SK-N-SH (cell line): ENCODE measurements around the gene DIPK2B. TPM values are rescaled to one million over a fixed set of nuclear protein-coding genes. Genes with fewer than 3 reads are reported as not detected.

Experiments used
- CTCF ChIA-PET: fragments of 300-600, 350-600 bp; formaldehyde crosslinking; extraction: SDS; loops from one replicate; lab custom pipeline; 2021; lab: Yijun Ruan, JAX
- POLR2A ChIA-PET: fragments of 350-600 bp; sonication (Branson Sonifier 250); formaldehyde crosslinking; extraction: SDS; loops from one replicate; lab custom pipeline; 2020; ENCODE audit warnings: antibody characterized with exemption, inconsistent platforms; lab: Yijun Ruan, JAX
- DNase-seq: peaks from one replicate; pipeline ENCODE4 v3.0.0; 2012
- H2AFZ ChIP-seq: fragments of 200-600 bp; sonication (generic); 2 replicates; pipeline ENCODE4 v1.8.1; 2016; ENCODE audit warnings: antibody characterized with exemption, mild to moderate bottlenecking, low read depth
- H3F3A ChIP-seq: fragments of 200-600 bp; sonication (generic); replicated peaks from 2 replicates; pipeline ENCODE3; 2016; ENCODE audit warnings: antibody characterized with exemption, mild to moderate bottlenecking; ENCODE audit not compliant: insufficient read depth
- H3K27ac ChIP-seq, 2 experiments: fragments of 200-500 bp in 1 of 2; fragments of 200-600 bp in 1 of 2; sonication (Bioruptor generic) in 1 of 2; sonication (generic), shearing (Covaris generic) in 1 of 2; 2 replicates each; pipeline versions ENCODE4 v1.5.1 to v1.6.1; 2014 to 2016; ENCODE audit warnings: low read depth in 2 of 2, inconsistent platforms in 1 of 2, low read length in 1 of 2, mild to moderate bottlenecking in 1 of 2, mixed read lengths in 1 of 2
- H3K27me3 ChIP-seq: fragments of 200-600 bp; sonication (generic), shearing (Covaris generic); 2 replicates; pipeline ENCODE4 v1.6.1; 2016; ENCODE audit warnings: mixed run types; ENCODE audit not compliant: insufficient read depth
- H3K36me3 ChIP-seq, 2 experiments: fragments of 200-500 bp in 1 of 2; fragments of 200-600 bp in 1 of 2; sonication (Bioruptor generic) in 1 of 2; sonication (generic) in 1 of 2; replicated peaks in 1 of 2; 2 replicates each; pipeline versions ENCODE3 to v1.5.1; 2014 to 2016; ENCODE audit warnings: low read length in 1 of 2, mild to moderate bottlenecking in 1 of 2; ENCODE audit not compliant: insufficient read depth in 2 of 2, control insufficient read depth in 1 of 2
- H3K4me1 ChIP-seq, 2 experiments: fragments of 200-500 bp in 1 of 2; fragments of 200-600 bp in 1 of 2; sonication (Bioruptor generic) in 1 of 2; sonication (generic), shearing (Covaris generic) in 1 of 2; 2 replicates each; pipeline versions ENCODE4 v1.5.1 to v1.6.1; 2014 to 2016; ENCODE audit warnings: low read depth in 1 of 2, low read length in 1 of 2, mixed run types in 1 of 2; ENCODE audit not compliant: insufficient read depth in 2 of 2, control insufficient read depth in 1 of 2
- H3K4me2 ChIP-seq: fragments of 200-600 bp; sonication (generic), shearing (Covaris generic); 2 replicates; pipeline ENCODE4 v1.6.1; 2017; ENCODE audit warnings: mixed run types
- H3K4me3 ChIP-seq, 2 experiments: fragments of 200-500 bp in 1 of 2; fragments of 200-600 bp in 1 of 2; sonication (Bioruptor generic) in 1 of 2; sonication (generic), shearing (Covaris generic) in 1 of 2; 2 replicates each; pipeline versions ENCODE4 v1.5.1 to v1.8.1; 2014 to 2016; ENCODE audit warnings: low read depth in 2 of 2, inconsistent platforms in 1 of 2, low read length in 1 of 2, mild to moderate bottlenecking in 1 of 2, mixed read lengths in 1 of 2, moderate library complexity in 1 of 2
- H3K79me2 ChIP-seq: fragments of 200-600 bp; sonication (generic); 2 replicates; pipeline ENCODE4 v1.8.1; 2017; ENCODE audit warnings: mild to moderate bottlenecking; ENCODE audit not compliant: insufficient read depth
- H3K9ac ChIP-seq: fragments of 200-600 bp; sonication (generic); 2 replicates; pipeline ENCODE4 v1.6.1; 2017; ENCODE audit warnings: mixed run types
- H3K9me2 ChIP-seq: fragments of 200-600 bp; sonication (generic); 2 replicates; pipeline ENCODE4 v1.6.1; 2017; ENCODE audit warnings: mixed run types
- H3K9me3 ChIP-seq: fragments of 200-600 bp; sonication (generic); 2 replicates; pipeline ENCODE4 v1.6.1; 2017; ENCODE audit warnings: mixed run types, mild to moderate bottlenecking, moderate library complexity
- H4K20me1 ChIP-seq: fragments of 200-600 bp; sonication (generic); 2 replicates; pipeline ENCODE4 v1.6.1; 2017; ENCODE audit warnings: mild to moderate bottlenecking, mixed run types; ENCODE audit not compliant: insufficient read depth
- ELF1 ChIP-seq: IDR thresholded peaks from 2 replicates; pipeline ENCODE4 v1.4.0; 2012
- FOXJ3 ChIP-seq: sonication (generic); formaldehyde crosslinking; IDR thresholded peaks from 2 replicates; pipeline ENCODE4 v1.5.1; 2020; ENCODE audit warnings: mild to moderate bottlenecking, missing genetic modification reagents
- FOXM1 ChIP-seq: IDR thresholded peaks from 2 replicates; pipeline ENCODE4 v1.4.0; 2012; ENCODE audit warnings: low read depth, mild to moderate bottlenecking
- GABPA ChIP-seq: IDR thresholded peaks from 2 replicates; pipeline ENCODE4 v1.4.0; 2012; ENCODE audit warnings: low read depth, mild to moderate bottlenecking
- JUND ChIP-seq: IDR thresholded peaks from 2 replicates; pipeline ENCODE4 v1.4.0; 2012
- MEF2A ChIP-seq: IDR thresholded peaks from 2 replicates; pipeline ENCODE4 v1.4.0; 2012; ENCODE audit warnings: low read depth, borderline replicate concordance
- RAD21 ChIP-seq: IDR thresholded peaks from 2 replicates; pipeline ENCODE4 v1.6.1; 2012; ENCODE audit warnings: mild to moderate bottlenecking, low read length
- SIN3A ChIP-seq: IDR thresholded peaks from 2 replicates; pipeline ENCODE4 v1.6.1; 2012; ENCODE audit warnings: low read depth, mild to moderate bottlenecking, low read length, moderate library complexity, borderline replicate concordance
- SMC3 ChIP-seq: IDR thresholded peaks from 2 replicates; pipeline ENCODE4 v1.6.1; 2012; ENCODE audit warnings: low read depth, low read length, improper control_type of control experiment
- TCF12 ChIP-seq: IDR thresholded peaks from 2 replicates; pipeline ENCODE4 v1.4.0; 2012
- TEAD4 ChIP-seq: IDR thresholded peaks from 2 replicates; pipeline ENCODE4 v1.4.0; 2012; ENCODE audit warnings: mild to moderate bottlenecking, borderline replicate concordance; ENCODE audit not compliant: insufficient read depth
- YY1 ChIP-seq: IDR thresholded peaks from 2 replicates; pipeline ENCODE4 v1.4.0; 2012; ENCODE audit warnings: low read depth, mild to moderate bottlenecking
- WGBS: methylation state at CpG from one replicate; pipeline ENCODE4 v1.1.6; 2017; ENCODE audit warnings: low lambda C conversion rate; 5-methylcytosine and 5-hydroxymethylcytosine counted together
- polyA plus RNA-seq, 3 experiments: library from polyadenylated mRNA; depleted of rRNA; stranded (reverse); fragments of >200 nt; gene quantifications; 2 replicates each; pipeline ENCODE4 v1.2.3, GENCODE V29; 2012
- TF ChIP-seq, protein P1 (sequence below): fragments of 200-600 bp; sonication (generic); IDR thresholded peaks from 2 replicates; pipeline ENCODE4 v1.6.1; 2017; ENCODE audit warnings: antibody characterized with exemption, mild to moderate bottlenecking, moderate library complexity
- TF ChIP-seq, protein P2 (sequence below): IDR thresholded peaks from 2 replicates; pipeline ENCODE4 v1.4.0; 2012; ENCODE audit warnings: low read depth
- TF ChIP-seq, protein P3 (sequence below): IDR thresholded peaks from 2 replicates; pipeline ENCODE4 v1.4.0; 2012; ENCODE audit warnings: low read depth, borderline replicate concordance

The DIPK2B gene
- polyA plus RNA-seq, 1 of the 3 experiments (the other 2 are of a cell fraction): 0.02 TPM

DNA sequence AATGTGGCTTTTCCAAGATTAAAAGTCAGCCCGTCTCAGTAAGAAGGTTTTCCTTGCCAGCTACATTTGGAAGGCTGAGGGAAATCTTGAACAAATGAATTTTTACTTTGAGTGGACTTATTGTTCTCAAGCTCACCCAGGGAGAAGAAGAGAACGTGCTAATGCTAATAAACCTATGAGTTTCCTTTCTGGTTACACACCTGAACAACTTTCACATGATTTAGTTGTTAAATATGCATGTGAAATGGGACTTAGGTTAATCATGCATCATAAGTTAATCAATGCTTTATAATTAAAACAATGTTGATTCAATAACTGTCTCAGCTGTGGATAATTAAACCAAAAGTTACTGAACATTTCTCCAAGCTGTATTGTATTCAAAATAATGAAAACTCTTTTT is 33.9 kb downstream of the DIPK2B start:
- no peaks in the 10 kb centered on the region for H3K9me3 ChIP-seq
- no peak overlapping the region for H3K9ac ChIP-seq
- H3F3A ChIP-seq: no peaks in the 10 kb centered on the region
- H4K20me1 ChIP-seq: no peaks in the 10 kb centered on the region
- ChIA-PET CTCF (interaction anchor here (0.9 to 2.7 kb wide), 2 partner anchors 11 to 21 kb away, joined by 3 to 8 read pairs; no protein-coding TSS in a partner anchor), POLR2A (no interaction called here)
- peaks cover 0 to 3% of the 10 kb centered on the region in 2 experiments; a peak in 1 of 4 replicates for H3K4me1 ChIP-seq
- TF ChIP-seq JUND: no peak
- no peak for TF ChIP-seq FOXJ3 (CRISPR knock-in tag)
- no peak for TF ChIP-seq SMC3
- TF ChIP-seq RAD21: no peak
- H2AFZ ChIP-seq: no peak overlapping the region
- no peak overlapping the region for H3K4me2 ChIP-seq
- peaks cover 6% of the 10 kb centered on the region; the same call in 1 of the 2 replicates for H3K27me3 ChIP-seq
- H3K79me2 ChIP-seq: no peaks in the 10 kb centered on the region
- H3K27ac ChIP-seq: no peak overlapping the region
- WGBS: 39% methylated on average over 2 of the region's 2 CpGs
- DNase-seq: no peak
- no peaks in the 10 kb centered on the region for H3K9me2 ChIP-seq
- H3K36me3 ChIP-seq: no peaks in the 10 kb centered on the region
- no peak overlapping the region for H3K4me3 ChIP-seq

DNA sequence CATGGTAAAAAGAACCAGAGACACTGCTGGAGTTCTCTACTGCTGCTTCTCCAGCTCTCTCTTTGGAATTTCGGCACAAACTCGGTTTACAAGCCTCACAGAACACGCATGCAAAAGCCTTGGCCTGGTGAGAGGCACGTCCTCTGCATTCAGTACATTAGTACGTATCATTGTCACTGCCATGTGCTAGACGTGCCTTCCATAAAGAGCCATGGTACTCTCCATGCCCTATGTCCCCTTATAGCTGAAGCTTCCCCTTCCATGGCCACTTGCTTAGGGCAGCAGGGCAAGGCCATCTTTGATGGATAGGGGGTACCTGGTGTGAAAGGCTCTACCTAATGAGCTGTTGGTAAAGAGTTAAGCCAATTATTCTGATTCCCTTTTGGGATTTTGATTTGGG is 35.0 kb downstream of the DIPK2B start:
- Histone ChIP-seq H3K4me3 (no peak overlapping the region), H3K4me2 (no peak overlapping the region), H2AFZ (no peak overlapping the region), H3K9ac (no peak overlapping the region), H3K79me2 (no peaks in the 10 kb centered on the region), H3K9me2 (no peaks in the 10 kb centered on the region), H3K4me1 (peaks cover 0 to 3% of the 10 kb centered on the region in 2 experiments; a peak in 1 of 4 replicates), H3F3A (no peaks in the 10 kb centered on the region), H3K27ac (no peak overlapping the region), H3K9me3 (no peaks in the 10 kb centered on the region), H3K36me3 (no peaks in the 10 kb centered on the region), H3K27me3 (no peaks in the 10 kb centered on the region; the same call in 1 of the 2 replicates), H4K20me1 (no peaks in the 10 kb centered on the region)
- no peak for TF ChIP-seq JUND
- no peak for TF ChIP-seq SMC3
- no peak for TF ChIP-seq SIN3A
- TF ChIP-seq TCF12: no peak
- no peak for TF ChIP-seq FOXJ3 (CRISPR knock-in tag)
- no peak for TF ChIP-seq YY1
- TF ChIP-seq, protein P1, sequence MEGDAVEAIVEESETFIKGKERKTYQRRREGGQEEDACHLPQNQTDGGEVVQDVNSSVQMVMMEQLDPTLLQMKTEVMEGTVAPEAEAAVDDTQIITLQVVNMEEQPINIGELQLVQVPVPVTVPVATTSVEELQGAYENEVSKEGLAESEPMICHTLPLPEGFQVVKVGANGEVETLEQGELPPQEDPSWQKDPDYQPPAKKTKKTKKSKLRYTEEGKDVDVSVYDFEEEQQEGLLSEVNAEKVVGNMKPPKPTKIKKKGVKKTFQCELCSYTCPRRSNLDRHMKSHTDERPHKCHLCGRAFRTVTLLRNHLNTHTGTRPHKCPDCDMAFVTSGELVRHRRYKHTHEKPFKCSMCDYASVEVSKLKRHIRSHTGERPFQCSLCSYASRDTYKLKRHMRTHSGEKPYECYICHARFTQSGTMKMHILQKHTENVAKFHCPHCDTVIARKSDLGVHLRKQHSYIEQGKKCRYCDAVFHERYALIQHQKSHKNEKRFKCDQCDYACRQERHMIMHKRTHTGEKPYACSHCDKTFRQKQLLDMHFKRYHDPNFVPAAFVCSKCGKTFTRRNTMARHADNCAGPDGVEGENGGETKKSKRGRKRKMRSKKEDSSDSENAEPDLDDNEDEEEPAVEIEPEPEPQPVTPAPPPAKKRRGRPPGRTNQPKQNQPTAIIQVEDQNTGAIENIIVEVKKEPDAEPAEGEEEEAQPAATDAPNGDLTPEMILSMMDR: no peak
- TF ChIP-seq, protein P2, sequence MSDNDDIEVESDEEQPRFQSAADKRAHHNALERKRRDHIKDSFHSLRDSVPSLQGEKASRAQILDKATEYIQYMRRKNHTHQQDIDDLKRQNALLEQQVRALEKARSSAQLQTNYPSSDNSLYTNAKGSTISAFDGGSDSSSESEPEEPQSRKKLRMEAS: no peak
- POLR2A ChIA-PET: no interaction called here
- WGBS: 25% methylated on average over 6 of the region's 6 CpGs
- CTCF ChIA-PET: no interaction called here
- no peak for DNase-seq

DNA sequence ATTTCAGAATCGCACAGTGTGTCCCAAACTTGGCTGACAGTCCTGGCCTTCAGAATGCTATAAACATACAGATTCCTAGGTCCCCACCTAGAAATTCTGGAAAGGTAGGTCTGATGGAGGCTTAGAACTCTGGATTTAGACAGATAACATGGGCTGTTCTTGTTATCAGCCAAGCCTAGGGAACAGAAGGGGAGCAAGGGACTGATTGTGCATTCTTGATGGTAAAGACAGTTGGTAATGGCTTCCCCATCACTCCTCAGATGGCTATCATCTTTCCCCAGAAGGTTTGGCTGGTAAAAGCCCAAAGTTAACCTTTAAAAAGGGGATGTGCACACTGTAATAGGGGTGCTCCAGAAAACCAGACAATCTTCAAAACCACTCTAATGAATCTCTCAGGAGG is 35.7 kb downstream of the DIPK2B start:
- no peaks in the 10 kb centered on the region; the same call in 1 of the 2 replicates for H3K27me3 ChIP-seq
- no peaks in the 10 kb centered on the region for H3F3A ChIP-seq
- H4K20me1 ChIP-seq: no peaks in the 10 kb centered on the region
- no peaks in the 10 kb centered on the region for H3K36me3 ChIP-seq
- H3K9ac ChIP-seq: no peak overlapping the region
- H3K4me1 ChIP-seq: peaks cover 0 to 3% of the 10 kb centered on the region in 2 experiments; a peak in 1 of 4 replicates
- no peak overlapping the region for H3K27ac ChIP-seq
- H3K9me2 ChIP-seq: no peaks in the 10 kb centered on the region
- H3K79me2 ChIP-seq: no peaks in the 10 kb centered on the region
- 83% methylated on average over 1 of the region's 1 CpG for WGBS
- no peak overlapping the region for H3K4me3 ChIP-seq
- H3K4me2 ChIP-seq: no peak overlapping the region
- no peak overlapping the region for H2AFZ ChIP-seq
- no peaks in the 10 kb centered on the region for H3K9me3 ChIP-seq
- no peak for DNase-seq
- CTCF ChIA-PET: interaction anchor here (1.2 to 2.7 kb wide), 2 partner anchors 13 to 22 kb away, joined by 3 to 12 read pairs; no protein-coding TSS in a partner anchor
- POLR2A ChIA-PET: no interaction called here
- no peak for TF ChIP-seq RAD21
- no peak for TF ChIP-seq TEAD4
- TF ChIP-seq GABPA: no peak
- TF ChIP-seq MEF2A: no peak
- no peak for TF ChIP-seq FOXM1
- TF ChIP-seq, protein P1: no peak
- TF ChIP-seq, protein P3, sequence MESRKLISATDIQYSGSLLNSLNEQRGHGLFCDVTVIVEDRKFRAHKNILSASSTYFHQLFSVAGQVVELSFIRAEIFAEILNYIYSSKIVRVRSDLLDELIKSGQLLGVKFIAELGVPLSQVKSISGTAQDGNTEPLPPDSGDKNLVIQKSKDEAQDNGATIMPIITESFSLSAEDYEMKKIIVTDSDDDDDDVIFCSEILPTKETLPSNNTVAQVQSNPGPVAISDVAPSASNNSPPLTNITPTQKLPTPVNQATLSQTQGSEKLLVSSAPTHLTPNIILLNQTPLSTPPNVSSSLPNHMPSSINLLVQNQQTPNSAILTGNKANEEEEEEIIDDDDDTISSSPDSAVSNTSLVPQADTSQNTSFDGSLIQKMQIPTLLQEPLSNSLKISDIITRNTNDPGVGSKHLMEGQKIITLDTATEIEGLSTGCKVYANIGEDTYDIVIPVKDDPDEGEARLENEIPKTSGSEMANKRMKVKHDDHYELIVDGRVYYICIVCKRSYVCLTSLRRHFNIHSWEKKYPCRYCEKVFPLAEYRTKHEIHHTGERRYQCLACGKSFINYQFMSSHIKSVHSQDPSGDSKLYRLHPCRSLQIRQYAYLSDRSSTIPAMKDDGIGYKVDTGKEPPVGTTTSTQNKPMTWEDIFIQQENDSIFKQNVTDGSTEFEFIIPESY: no peak
- no peak for TF ChIP-seq ELF1
- TF ChIP-seq YY1: no peak
